ENCODE data around the gene SCCPDH. TPM values are rescaled to one million over a fixed set of nuclear protein-coding genes. Genes with fewer than 3 reads are reported as not detected.

Gene SCCPDH
- total and polyA plus RNA-seq, 2 of the 13 experiments (the other 11 are each of a cell fraction or from before 2014, with no cell fraction given), result 36.7 to 62.3 TPM

DNA sequence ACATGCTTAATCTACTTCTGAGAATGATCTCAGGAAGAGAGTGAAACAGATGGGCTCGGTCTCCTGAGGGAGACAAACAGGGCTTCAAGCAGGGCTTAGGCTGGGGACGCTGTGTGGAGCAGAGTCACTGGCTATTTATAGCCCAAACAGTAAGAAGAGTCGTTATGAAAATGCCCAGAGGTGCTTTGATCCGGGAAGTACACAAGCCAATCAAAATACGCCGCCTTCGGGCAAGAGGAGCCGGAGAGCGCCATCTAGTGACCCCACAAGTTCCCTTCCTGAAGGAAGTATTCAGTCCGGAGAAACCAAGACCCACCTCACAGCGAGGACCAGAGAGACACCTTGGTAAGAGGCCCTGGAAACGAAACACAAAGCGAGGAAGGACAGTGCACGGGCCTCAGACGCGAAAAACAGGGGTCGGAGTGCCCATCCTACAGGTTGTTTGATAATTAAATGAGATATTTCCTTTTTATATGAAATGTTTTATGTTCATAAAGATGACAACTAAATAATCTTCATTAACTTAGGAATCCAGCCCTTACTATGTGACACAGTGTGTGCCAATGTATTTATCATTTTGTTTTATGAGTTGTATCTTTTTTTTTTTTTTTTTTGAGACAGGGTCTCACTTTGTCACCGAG is 25.0 kb upstream of the SCCPDH start (continued):
- TF ChIP-seq ZNF607 (CRISPR knock-in tag; IDR thresholded peaks at IDR 0.05; ENCODE audit: borderline replicate concordance) (no peak), NR2C2 (CRISPR knock-in tag; IDR thresholded peaks at IDR 0.05; ENCODE audit: borderline replicate concordance) (no peak), MAFK (conservative IDR thresholded peaks at IDR 0.05 in 1 of 2, IDR thresholded peaks at IDR 0.05 in 1 of 2; ENCODE audit: low read length in 2 of 2) (no peak), KLF12 (CRISPR knock-in tag; IDR thresholded peaks at IDR 0.05; ENCODE audit: borderline replicate concordance) (0 out of 2 replicates have a peak, but pooled peaks have one; percentile 51), ZNF546 (CRISPR knock-in tag; conservative IDR thresholded peaks at IDR 0.05) (no peak), EZH2 (conservative IDR thresholded peaks at IDR 0.05; ENCODE audit: low read depth, low read length) (no peak), KLF11 (CRISPR knock-in tag; IDR thresholded peaks at IDR 0.05) (no peak), PTBP1 (IDR thresholded peaks at IDR 0.05; ENCODE audit: low read depth, low read length, poor library complexity, severe bottlenecking) (no peak), HOXD1 (CRISPR knock-in tag; IDR thresholded peaks at IDR 0.05) (no peak), MEIS2 (CRISPR knock-in tag; IDR thresholded peaks at IDR 0.05) (no peak), ZC3H4 (CRISPR knock-in tag; IDR thresholded peaks at IDR 0.05; ENCODE audit: borderline replicate concordance) (no peak), SMARCE1 (IDR thresholded peaks at IDR 0.05; ENCODE audit: borderline replicate concordance) (no peak), ARNT (IDR thresholded peaks at IDR 0.05) (no peak)
- TF ChIP-seq, protein P1, sequence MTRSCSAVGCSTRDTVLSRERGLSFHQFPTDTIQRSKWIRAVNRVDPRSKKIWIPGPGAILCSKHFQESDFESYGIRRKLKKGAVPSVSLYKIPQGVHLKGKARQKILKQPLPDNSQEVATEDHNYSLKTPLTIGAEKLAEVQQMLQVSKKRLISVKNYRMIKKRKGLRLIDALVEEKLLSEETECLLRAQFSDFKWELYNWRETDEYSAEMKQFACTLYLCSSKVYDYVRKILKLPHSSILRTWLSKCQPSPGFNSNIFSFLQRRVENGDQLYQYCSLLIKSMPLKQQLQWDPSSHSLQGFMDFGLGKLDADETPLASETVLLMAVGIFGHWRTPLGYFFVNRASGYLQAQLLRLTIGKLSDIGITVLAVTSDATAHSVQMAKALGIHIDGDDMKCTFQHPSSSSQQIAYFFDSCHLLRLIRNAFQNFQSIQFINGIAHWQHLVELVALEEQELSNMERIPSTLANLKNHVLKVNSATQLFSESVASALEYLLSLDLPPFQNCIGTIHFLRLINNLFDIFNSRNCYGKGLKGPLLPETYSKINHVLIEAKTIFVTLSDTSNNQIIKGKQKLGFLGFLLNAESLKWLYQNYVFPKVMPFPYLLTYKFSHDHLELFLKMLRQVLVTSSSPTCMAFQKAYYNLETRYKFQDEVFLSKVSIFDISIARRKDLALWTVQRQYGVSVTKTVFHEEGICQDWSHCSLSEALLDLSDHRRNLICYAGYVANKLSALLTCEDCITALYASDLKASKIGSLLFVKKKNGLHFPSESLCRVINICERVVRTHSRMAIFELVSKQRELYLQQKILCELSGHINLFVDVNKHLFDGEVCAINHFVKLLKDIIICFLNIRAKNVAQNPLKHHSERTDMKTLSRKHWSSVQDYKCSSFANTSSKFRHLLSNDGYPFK (CRISPR knock-in tag; IDR thresholded peaks at IDR 0.05; ENCODE audit: borderline replicate concordance), result no peak
- TF ChIP-seq, protein P2, sequence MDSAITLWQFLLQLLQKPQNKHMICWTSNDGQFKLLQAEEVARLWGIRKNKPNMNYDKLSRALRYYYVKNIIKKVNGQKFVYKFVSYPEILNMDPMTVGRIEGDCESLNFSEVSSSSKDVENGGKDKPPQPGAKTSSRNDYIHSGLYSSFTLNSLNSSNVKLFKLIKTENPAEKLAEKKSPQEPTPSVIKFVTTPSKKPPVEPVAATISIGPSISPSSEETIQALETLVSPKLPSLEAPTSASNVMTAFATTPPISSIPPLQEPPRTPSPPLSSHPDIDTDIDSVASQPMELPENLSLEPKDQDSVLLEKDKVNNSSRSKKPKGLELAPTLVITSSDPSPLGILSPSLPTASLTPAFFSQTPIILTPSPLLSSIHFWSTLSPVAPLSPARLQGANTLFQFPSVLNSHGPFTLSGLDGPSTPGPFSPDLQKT (CRISPR knock-in tag; IDR thresholded peaks at IDR 0.05; ENCODE audit: borderline replicate concordance), result no peak
- TF ChIP-seq, protein P3, sequence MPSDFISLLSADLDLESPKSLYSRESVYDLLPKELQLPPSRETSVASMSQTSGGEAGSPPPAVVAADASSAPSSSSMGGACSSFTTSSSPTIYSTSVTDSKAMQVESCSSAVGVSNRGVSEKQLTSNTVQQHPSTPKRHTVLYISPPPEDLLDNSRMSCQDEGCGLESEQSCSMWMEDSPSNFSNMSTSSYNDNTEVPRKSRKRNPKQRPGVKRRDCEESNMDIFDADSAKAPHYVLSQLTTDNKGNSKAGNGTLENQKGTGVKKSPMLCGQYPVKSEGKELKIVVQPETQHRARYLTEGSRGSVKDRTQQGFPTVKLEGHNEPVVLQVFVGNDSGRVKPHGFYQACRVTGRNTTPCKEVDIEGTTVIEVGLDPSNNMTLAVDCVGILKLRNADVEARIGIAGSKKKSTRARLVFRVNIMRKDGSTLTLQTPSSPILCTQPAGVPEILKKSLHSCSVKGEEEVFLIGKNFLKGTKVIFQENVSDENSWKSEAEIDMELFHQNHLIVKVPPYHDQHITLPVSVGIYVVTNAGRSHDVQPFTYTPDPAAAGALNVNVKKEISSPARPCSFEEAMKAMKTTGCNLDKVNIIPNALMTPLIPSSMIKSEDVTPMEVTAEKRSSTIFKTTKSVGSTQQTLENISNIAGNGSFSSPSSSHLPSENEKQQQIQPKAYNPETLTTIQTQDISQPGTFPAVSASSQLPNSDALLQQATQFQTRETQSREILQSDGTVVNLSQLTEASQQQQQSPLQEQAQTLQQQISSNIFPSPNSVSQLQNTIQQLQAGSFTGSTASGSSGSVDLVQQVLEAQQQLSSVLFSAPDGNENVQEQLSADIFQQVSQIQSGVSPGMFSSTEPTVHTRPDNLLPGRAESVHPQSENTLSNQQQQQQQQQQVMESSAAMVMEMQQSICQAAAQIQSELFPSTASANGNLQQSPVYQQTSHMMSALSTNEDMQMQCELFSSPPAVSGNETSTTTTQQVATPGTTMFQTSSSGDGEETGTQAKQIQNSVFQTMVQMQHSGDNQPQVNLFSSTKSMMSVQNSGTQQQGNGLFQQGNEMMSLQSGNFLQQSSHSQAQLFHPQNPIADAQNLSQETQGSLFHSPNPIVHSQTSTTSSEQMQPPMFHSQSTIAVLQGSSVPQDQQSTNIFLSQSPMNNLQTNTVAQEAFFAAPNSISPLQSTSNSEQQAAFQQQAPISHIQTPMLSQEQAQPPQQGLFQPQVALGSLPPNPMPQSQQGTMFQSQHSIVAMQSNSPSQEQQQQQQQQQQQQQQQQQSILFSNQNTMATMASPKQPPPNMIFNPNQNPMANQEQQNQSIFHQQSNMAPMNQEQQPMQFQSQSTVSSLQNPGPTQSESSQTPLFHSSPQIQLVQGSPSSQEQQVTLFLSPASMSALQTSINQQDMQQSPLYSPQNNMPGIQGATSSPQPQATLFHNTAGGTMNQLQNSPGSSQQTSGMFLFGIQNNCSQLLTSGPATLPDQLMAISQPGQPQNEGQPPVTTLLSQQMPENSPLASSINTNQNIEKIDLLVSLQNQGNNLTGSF (CRISPR knock-in tag; IDR thresholded peaks at IDR 0.05), result no peak
- TF ChIP-seq, protein P4, sequence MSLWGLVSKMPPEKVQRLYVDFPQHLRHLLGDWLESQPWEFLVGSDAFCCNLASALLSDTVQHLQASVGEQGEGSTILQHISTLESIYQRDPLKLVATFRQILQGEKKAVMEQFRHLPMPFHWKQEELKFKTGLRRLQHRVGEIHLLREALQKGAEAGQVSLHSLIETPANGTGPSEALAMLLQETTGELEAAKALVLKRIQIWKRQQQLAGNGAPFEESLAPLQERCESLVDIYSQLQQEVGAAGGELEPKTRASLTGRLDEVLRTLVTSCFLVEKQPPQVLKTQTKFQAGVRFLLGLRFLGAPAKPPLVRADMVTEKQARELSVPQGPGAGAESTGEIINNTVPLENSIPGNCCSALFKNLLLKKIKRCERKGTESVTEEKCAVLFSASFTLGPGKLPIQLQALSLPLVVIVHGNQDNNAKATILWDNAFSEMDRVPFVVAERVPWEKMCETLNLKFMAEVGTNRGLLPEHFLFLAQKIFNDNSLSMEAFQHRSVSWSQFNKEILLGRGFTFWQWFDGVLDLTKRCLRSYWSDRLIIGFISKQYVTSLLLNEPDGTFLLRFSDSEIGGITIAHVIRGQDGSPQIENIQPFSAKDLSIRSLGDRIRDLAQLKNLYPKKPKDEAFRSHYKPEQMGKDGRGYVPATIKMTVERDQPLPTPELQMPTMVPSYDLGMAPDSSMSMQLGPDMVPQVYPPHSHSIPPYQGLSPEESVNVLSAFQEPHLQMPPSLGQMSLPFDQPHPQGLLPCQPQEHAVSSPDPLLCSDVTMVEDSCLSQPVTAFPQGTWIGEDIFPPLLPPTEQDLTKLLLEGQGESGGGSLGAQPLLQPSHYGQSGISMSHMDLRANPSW (CRISPR knock-in tag; IDR thresholded peaks at IDR 0.05; ENCODE audit: borderline replicate concordance), result no peak

Data from HepG2 (cell line).